ENCODE measurements around the gene NPHS1.

GRCh38 chr19:35781650-35782049, 70.7 kb downstream of the NPHS1 start:
- TF ChIP-seq EZH2 (IDR thresholded peaks at IDR 0.05; ENCODE audit: low read depth, low read length, severe bottlenecking): no peak
- no peak for TF ChIP-seq CTCF (IDR thresholded peaks at IDR 0.05; ENCODE audit: control extremely low read depth in 1 of 3, insufficient read depth in 1 of 3, low read depth in 1 of 3, low read length in 3 of 3)
- TF ChIP-seq JUND (IDR thresholded peaks at IDR 0.05; ENCODE audit: low read length): no peak
- no peak for TF ChIP-seq HDAC2 (IDR thresholded peaks at IDR 0.05; ENCODE audit: borderline replicate concordance in 1 of 2, low read depth in 2 of 2, low read length in 2 of 2)
- no peak for TF ChIP-seq POU5F1 (IDR thresholded peaks at IDR 0.05; ENCODE audit: low read depth, low read length)
- no peak for TF ChIP-seq SRF (IDR thresholded peaks at IDR 0.05; ENCODE audit: low read depth, low read length)
- no peak for TF ChIP-seq RXRA (IDR thresholded peaks at IDR 0.05; ENCODE audit: insufficient read depth, low read depth, low read length)
- no peak for TF ChIP-seq CBX5 (IDR thresholded peaks at IDR 0.05; ENCODE audit: low read depth, low read length)
- no peak for TF ChIP-seq RBBP5 (IDR thresholded peaks at IDR 0.05; ENCODE audit: borderline replicate concordance, low read depth, low read length)
- no peak for TF ChIP-seq EP300 (IDR thresholded peaks at IDR 0.05; ENCODE audit: borderline replicate concordance in 1 of 2, low read depth in 2 of 2, low read length in 2 of 2)
- TF ChIP-seq JUN (IDR thresholded peaks at IDR 0.05; ENCODE audit: low read depth, low read length): no peak
- TF ChIP-seq BACH1 (IDR thresholded peaks at IDR 0.05; ENCODE audit: low read length): no peak
- TF ChIP-seq RNF2 (IDR thresholded peaks at IDR 0.05; ENCODE audit: borderline replicate concordance, low read depth, low read length, missing control alignments, poor library complexity, severe bottlenecking): no peak
